ENCODE data around the gene NEURL1B. TPM values are rescaled to one million over a fixed set of nuclear protein-coding genes. Genes with fewer than 3 reads are reported as not detected.

The NEURL1B gene
- total RNA-seq, 4 donors from 2014 or later, result 8.7 to 18.8 (median 15.1) TPM

GRCh38 chr5:172692981-172693380 is 51.9 kb downstream of the NEURL1B start:
- ATAC-seq (no peak), DNase-seq (no peak)
- intact Hi-C loops (cut with DNase I; ENCODE audit: low total_unique reads) (no loop called here), in situ Hi-C loops (cut with MboI; ENCODE audit: low sequenced_read_pairs in 4 of 4) (loop anchor here in 1 of 4 donors (5.0 kb wide), 1 partner anchor 46 kb away; no protein-coding TSS in a partner anchor)
- Histone ChIP-seq H3K36me3 (no peaks in the 10 kb centered on the region), H3K27me3 (no peaks in the 10 kb centered on the region), H3K4me1 (peaks cover 8 to 33% of the 10 kb centered on the region in 2 donors), H3K27ac (peak overlapping the region; percentile 27 to 77 (median 76)), H3K4me3 (no peak overlapping the region), H3K9me3 (no peaks in the 10 kb centered on the region)
- TF ChIP-seq POLR2A (IDR thresholded peaks at IDR 0.05) (no peak), CTCF (IDR thresholded peaks at IDR 0.05 in 4 of 5, conservative IDR thresholded peaks at IDR 0.05 in 1 of 5) (no peak)

- TF ChIP-seq CTCF (IDR thresholded peaks at IDR 0.05 in 4 of 5, conservative IDR thresholded peaks at IDR 0.05 in 1 of 5) (no peak), POLR2A (IDR thresholded peaks at IDR 0.05) (no peak)
- Histone ChIP-seq H3K36me3 (no peaks in the 10 kb centered on the region), H3K9me3 (no peaks in the 10 kb centered on the region), H3K27ac (peak overlapping the region in 3 of 4 donors; percentile 75 to 77 (median 76)), H3K4me1 (peaks cover 8 to 28% of the 10 kb centered on the region in 2 donors), H3K4me3 (no peak overlapping the region), H3K27me3 (no peaks in the 10 kb centered on the region)
- DNase-seq (no peak), ATAC-seq (no peak)
- in situ Hi-C loops (cut with MboI; ENCODE audit: low sequenced_read_pairs in 4 of 4) (loop anchor here in 1 of 4 donors (5.0 kb wide), 1 partner anchor 47 kb away; no protein-coding TSS in a partner anchor), intact Hi-C loops (cut with DNase I; ENCODE audit: low total_unique reads) (no loop called here)
Measured at GRCh38 chr5:172694061-172694460, 53.0 kb downstream of the NEURL1B start.

GRCh38 chr5:172694541-172694940 is 53.5 kb downstream of the NEURL1B start:
- in situ Hi-C loops (cut with MboI; ENCODE audit: low sequenced_read_pairs in 4 of 4) (loop anchor here in 1 of 4 donors (5.0 kb wide), 1 partner anchor 47 kb away; no protein-coding TSS in a partner anchor), intact Hi-C loops (cut with DNase I; ENCODE audit: low total_unique reads) (no loop called here)
- Histone ChIP-seq H3K4me1 (peaks cover 8 to 28% of the 10 kb centered on the region in 2 donors), H3K36me3 (no peaks in the 10 kb centered on the region), H3K4me3 (no peak overlapping the region), H3K27ac (peak overlapping the region; percentile 16 to 77 (median 76)), H3K27me3 (no peaks in the 10 kb centered on the region), H3K9me3 (no peaks in the 10 kb centered on the region)
- TF ChIP-seq CTCF (IDR thresholded peaks at IDR 0.05 in 4 of 5, conservative IDR thresholded peaks at IDR 0.05 in 1 of 5) (no peak), POLR2A (IDR thresholded peaks at IDR 0.05) (no peak)
- DNase-seq (no peak), ATAC-seq (no peak)

- TF ChIP-seq POLR2A (IDR thresholded peaks at IDR 0.05) (no peak), CTCF (IDR thresholded peaks at IDR 0.05 in 4 of 5, conservative IDR thresholded peaks at IDR 0.05 in 1 of 5) (no peak)
- ATAC-seq, result no peak
- Histone ChIP-seq H3K4me3 (no peak overlapping the region), H3K27me3 (no peaks in the 10 kb centered on the region), H3K9me3 (no peaks in the 10 kb centered on the region), H3K27ac (peak overlapping the region; percentile 71 to 77 (median 76)), H3K4me1 (peaks cover 8 to 25% of the 10 kb centered on the region in 2 donors), H3K36me3 (no peaks in the 10 kb centered on the region)
- intact Hi-C loops (cut with DNase I; ENCODE audit: low total_unique reads) (loop anchor here (5.0 kb wide), 1 partner anchor 33 kb away; no protein-coding TSS in a partner anchor), in situ Hi-C loops (cut with MboI; ENCODE audit: low sequenced_read_pairs in 4 of 4) (loop anchor here (5.0 kb wide), 2 partner anchors 213 to 218 kb away; no protein-coding TSS in a partner anchor)
- no peak for DNase-seq
Measured at GRCh38 chr5:172695232-172696054, 54.4 kb downstream of the NEURL1B start.

Measured in gastrocnemius medialis (tissue), 4 donors.